Stimulated activated CD8-positive, alpha-beta memory T cell treated with anti-CD3 and anti-CD28 coated beads, Interleukin-12 subunit alpha, Interleukin-12 subunit beta, amount 100 ng/mL, for 24 hours (primary cell): Measurements from ENCODE around the gene MUC15.
"Not testable (repeated sequence)": the region's sequence is repeated elsewhere in the genome, so short reads cannot be mapped to it uniquely, and the experiment has no call there.

Experiments used
- DNase-seq: peaks from one replicate; pipeline ENCODE4 v3.0.0-alpha.2; 2020; ENCODE audit errors: extremely low read depth

MUC15 gene

GRCh38 chr11:26571861-26572654 lies at the start of gene MUC15:
Gene MUC15 (minus strand): TSS chr11:26572263. CDS start chr11:26567094, 5,169 bp downstream.
- no peak for DNase-seq

- DNase-seq = no peak
Observed at GRCh38 chr11:26621132-26621531, 49.1 kb upstream of the MUC15 start.

GRCh38 chr11:26620282-26621045 lies 48.4 kb upstream of the MUC15 start:
- DNase-seq = no peak

- no peak for DNase-seq
Observed at GRCh38 chr11:26618441-26618840, 46.4 kb upstream of the MUC15 start.

- no peak for DNase-seq
Observed at GRCh38 chr11:26613759-26614158, 41.7 kb upstream of the MUC15 start.

GRCh38 chr11:26608507-26609146 lies 36.6 kb upstream of the MUC15 start:
- DNase-seq = no peak

- DNase-seq = no peak
Observed at GRCh38 chr11:26607725-26608506, 35.9 kb upstream of the MUC15 start.

GRCh38 chr11:26599876-26600434 lies 27.9 kb upstream of the MUC15 start:
- no peak for DNase-seq

- no peak for DNase-seq
Observed at GRCh38 chr11:26599425-26599824, 27.4 kb upstream of the MUC15 start.

- DNase-seq = no peak
Observed at GRCh38 chr11:26597899-26598298, 25.8 kb upstream of the MUC15 start.

GRCh38 chr11:26597049-26597689 lies 25.1 kb upstream of the MUC15 start:
- not testable (repeated sequence) for DNase-seq

GRCh38 chr11:26595207-26595865 lies 23.3 kb upstream of the MUC15 start:
- not testable (repeated sequence) for DNase-seq

GRCh38 chr11:26593691-26594090 lies 21.6 kb upstream of the MUC15 start:
- DNase-seq = no peak

- no peak for DNase-seq
Observed at GRCh38 chr11:26587073-26587472, 15.0 kb upstream of the MUC15 start.

GRCh38 chr11:26584818-26585217 lies 12.8 kb upstream of the MUC15 start:
- DNase-seq = no peak

GRCh38 chr11:26583550-26583949 lies 11.5 kb upstream of the MUC15 start:
- DNase-seq = no peak

- no peak for DNase-seq
Observed at GRCh38 chr11:26580929-26581328, 8.9 kb upstream of the MUC15 start.

- no peak for DNase-seq
Observed at GRCh38 chr11:26579683-26580082, 7.6 kb upstream of the MUC15 start.

GRCh38 chr11:26578998-26579661 lies 7.1 kb upstream of the MUC15 start:
- DNase-seq = no peak

- no peak for DNase-seq
Observed at GRCh38 chr11:26575946-26576345, 3.9 kb upstream of the MUC15 start.
